K562 (cell line): ENCODE data around the gene SRRM4. TPM values are rescaled to one million over a fixed set of nuclear protein-coding genes. Genes with fewer than 3 reads are reported as not detected.

ENCODE experiments used
- ATAC-seq: fragments of 200-7000 bp; cut with Tn5 transposase; 3 replicates; pipeline ENCODE4 v1.9.1; 2020; ENCODE audit warnings: moderate library complexity
- BruUV-seq: library from RNA; stranded (reverse); fragments of 400-500 nt; replicated peaks from 2 replicates; lab custom pipeline; 2021; lab: Mats Ljungman, UMichigan
- CTCF ChIA-PET: fragments of 300-600 bp; formaldehyde crosslinking; extraction: SDS; loops from one replicate; lab custom pipeline; 2021; ENCODE audit warnings: low intra/inter-chr PET ratio; lab: Yijun Ruan, JAX
- POLR2A ChIA-PET: fragments of 300-600, 350-650 bp; sonication (Branson Sonifier 250); formaldehyde crosslinking; extraction: SDS; loops from one replicate; lab custom pipeline; 2021; ENCODE audit warnings: antibody characterized with exemption, inconsistent platforms; lab: Yijun Ruan, JAX
- DNase-seq, 4 experiments: peaks; one replicate each; pipeline versions ENCODE4 v3.0.0 to v3.0.0-alpha.2; 2011 to 2018; ENCODE audit warnings: low spot score in 3 of 4, mixed read lengths in 3 of 4; ENCODE audit errors: extremely low read depth in 1 of 4
- FAIRE-seq: peaks from 2 replicates; lab custom pipeline; 2011; peaks lifted over from hg19 to GRCh38; lab: Jason Lieb, UNC
- H2AFZ ChIP-seq: 2 replicates; pipeline ENCODE4 v1.6.0; 2011; ENCODE audit warnings: low read depth, low read length, control low read depth, inconsistent platforms
- H3K27ac ChIP-seq: fragments of 200-600 bp; 3 replicates; pipeline ENCODE4 v1.8.0; 2011; ENCODE audit warnings: low read depth, mild to moderate bottlenecking, control low read depth, inconsistent platforms, low read length, moderate library complexity, mixed read lengths; ENCODE audit errors: extremely low read depth
- H3K27me3 ChIP-seq, 2 experiments: fragments of 300-600 bp in 1 of 2; 2 replicates in 1 of 2; 3 replicates in 1 of 2; pipeline versions ENCODE4 v1.6.0 to v1.8.0; 2011; ENCODE audit warnings: inconsistent platforms in 2 of 2, low read length in 2 of 2, mild to moderate bottlenecking in 1 of 2, mixed read lengths in 1 of 2, moderate library complexity in 1 of 2; ENCODE audit not compliant: control insufficient read depth in 2 of 2, insufficient read depth in 2 of 2
- H3K36me3 ChIP-seq: fragments of 300-600 bp; 3 replicates; pipeline ENCODE4 v1.8.0; 2011; ENCODE audit warnings: mild to moderate bottlenecking, low read length, inconsistent platforms; ENCODE audit not compliant: control insufficient read depth, insufficient read depth
- H3K4me1 ChIP-seq, 2 experiments: fragments of 200-600 bp in 1 of 2; replicated peaks in 1 of 2; 2 replicates in 1 of 2; 3 replicates in 1 of 2; pipeline versions ENCODE4 v1.5.1 to v1.8.0; 2011; ENCODE audit warnings: inconsistent platforms in 2 of 2, low read length in 2 of 2, mild to moderate bottlenecking in 1 of 2, mixed read lengths in 1 of 2, moderate library complexity in 1 of 2; ENCODE audit not compliant: control insufficient read depth in 2 of 2, insufficient read depth in 2 of 2
- H3K4me2 ChIP-seq: 2 replicates; pipeline ENCODE4 v1.6.1; 2011; ENCODE audit warnings: low read length, control low read depth, inconsistent platforms, mixed read lengths; ENCODE audit not compliant: insufficient read depth
- H3K4me3 ChIP-seq: fragments of 200-600 bp; sonication (generic), shearing (Covaris generic); 2 replicates; pipeline ENCODE4 v1.5.1; 2016; ENCODE audit warnings: control low read depth, inconsistent platforms
- H3K79me2 ChIP-seq: fragments of 200-600 bp; 3 replicates; pipeline ENCODE4 v1.8.0; 2011; ENCODE audit warnings: low read length, inconsistent platforms; ENCODE audit not compliant: control insufficient read depth, insufficient read depth
- H3K9ac ChIP-seq, 2 experiments: 2 replicates each; pipeline versions ENCODE4 v1.6.0 to v1.6.1; 2011; ENCODE audit warnings: low read depth in 2 of 2, low read length in 2 of 2, control low read depth in 1 of 2, inconsistent platforms in 1 of 2, mild to moderate bottlenecking in 1 of 2, mixed read lengths in 1 of 2; ENCODE audit not compliant: insufficient read depth in 1 of 2
- H3K9me1 ChIP-seq: one replicate; pipeline ENCODE4 v1.6.0; 2011; ENCODE audit warnings: inconsistent platforms, mild to moderate bottlenecking, low read length, moderate library complexity; ENCODE audit not compliant: control insufficient read depth, insufficient read depth
- H3K9me3 ChIP-seq: replicated peaks from 2 replicates; pipeline ENCODE4 v1.5.1; 2011; ENCODE audit warnings: low read depth, low read length, inconsistent platforms; ENCODE audit not compliant: control insufficient read depth, insufficient read depth
- H4K20me1 ChIP-seq: replicated peaks from 2 replicates; pipeline ENCODE4 v1.6.1; 2011; ENCODE audit warnings: low read length, inconsistent platforms, mixed read lengths; ENCODE audit not compliant: control insufficient read depth, insufficient read depth
- BRD4 ChIP-seq: fragments of 200-600 bp; sonication (generic); IDR thresholded peaks from 2 replicates; pipeline ENCODE4 v1.6.1; 2017; ENCODE audit warnings: inconsistent platforms
- CXXC5 ChIP-seq: fragments of 250-450 bp; sonication (Bioruptor Pico); IDR thresholded peaks from 2 replicates; pipeline ENCODE4 v1.8.0; 2022; ENCODE audit warnings: inconsistent platforms, mild to moderate bottlenecking, moderate library complexity
- E2F6 ChIP-seq, 2 experiments: IDR thresholded peaks; 2 replicates each; pipeline ENCODE4 v1.6.1; 2011; ENCODE audit warnings: borderline replicate concordance in 1 of 2, control low read depth in 1 of 2, low read depth in 1 of 2, low read length in 1 of 2, mild to moderate bottlenecking in 1 of 2, mixed read lengths in 1 of 2, moderate library complexity in 1 of 2; ENCODE audit not compliant: insufficient read depth in 1 of 2, insufficient read length in 1 of 2, poor library complexity in 1 of 2, severe bottlenecking in 1 of 2; ENCODE audit errors: extremely low read depth in 1 of 2
- ELK3 ChIP-seq: fragments of 450-650 bp; formaldehyde crosslinking; IDR thresholded peaks from 2 replicates; pipeline ENCODE4 v1.4.0; 2020; ENCODE audit warnings: mild to moderate bottlenecking
- FOXA1 ChIP-seq: fragments of 450-650 bp; IDR thresholded peaks from 2 replicates; pipeline ENCODE4 v1.6.1; 2016; ENCODE audit warnings: mild to moderate bottlenecking, borderline replicate concordance
- HDAC1 ChIP-seq, 2 experiments: fragments of 450-650 bp; IDR thresholded peaks; 2 replicates each; pipeline ENCODE4 v1.6.1; 2016 to 2017; ENCODE audit warnings: inconsistent platforms in 1 of 2, mild to moderate bottlenecking in 1 of 2, moderate library complexity in 1 of 2
- HES1 ChIP-seq: fragments of 450-650 bp; IDR thresholded peaks from 2 replicates; pipeline ENCODE4 v1.6.1; 2016; ENCODE audit warnings: low read depth, mild to moderate bottlenecking, moderate library complexity
- HNRNPL ChIP-seq: fragments of 200-400 bp; formaldehyde crosslinking; IDR thresholded peaks from 2 replicates; pipeline ENCODE4 v1.6.1; 2017; ENCODE audit warnings: low read depth, mild to moderate bottlenecking, low read length
- ILF3 ChIP-seq: fragments of 450-650 bp; IDR thresholded peaks from 2 replicates; pipeline ENCODE4 v1.6.1; 2018; ENCODE audit warnings: antibody characterized with exemption, mild to moderate bottlenecking, moderate library complexity, borderline replicate concordance
- MLX ChIP-seq, 2 experiments: fragments of 450-650 bp in 1 of 2; sonication (generic) in 1 of 2; formaldehyde crosslinking; conservative IDR thresholded peaks; 2 replicates each; pipeline versions ENCODE4 v1.4.0 to v1.8.1; 2020 to 2022; ENCODE audit warnings: mild to moderate bottlenecking in 1 of 2, missing genetic modification reagents in 1 of 2
- MXD1 ChIP-seq: fragments of 250-450 bp; sonication (Bioruptor Pico); IDR thresholded peaks from 2 replicates; pipeline ENCODE4 v1.8.0; 2021; ENCODE audit warnings: borderline replicate concordance, mild to moderate bottlenecking, moderate library complexity; ENCODE audit not compliant: poor library complexity, severe bottlenecking
- RCOR1 ChIP-seq, 2 experiments: IDR thresholded peaks; 2 replicates each; pipeline ENCODE4 v1.6.1; 2012; ENCODE audit warnings: low read depth in 2 of 2, low read length in 2 of 2, borderline replicate concordance in 1 of 2, improper control_type of control experiment in 1 of 2
- SRSF3 ChIP-seq: fragments of 200-400 bp; formaldehyde crosslinking; IDR thresholded peaks from 2 replicates; pipeline ENCODE4 v1.6.1; 2016; ENCODE audit warnings: mild to moderate bottlenecking, low read length, moderate library complexity; ENCODE audit not compliant: insufficient read depth
- WGBS: fragments of 100-300 bp; shearing (Covaris generic); methylation state at CpG from one replicate; pipeline ENCODE4 v1.1.6; 2016; ENCODE audit warnings: low coverage, mixed read lengths; ENCODE audit not compliant: insufficient coverage; ENCODE audit errors: missing lambda C conversion rate; 5-methylcytosine and 5-hydroxymethylcytosine counted together
- in situ Hi-C: fragments of 300-500 bp; cut with MboI; formaldehyde crosslinking; loops from 4 replicates; pipeline ENCODE4 v1.15.0; 2018; ENCODE audit warnings: inconsistent platforms, mixed read lengths
- intact Hi-C: fragments of 100-400 bp; cut with micrococcal nuclease; formaldehyde crosslinking; loops from 2 replicates; pipeline ENCODE4 v1.14.2; 2022
- polyA plus RNA-seq, 8 experiments: library from polyadenylated mRNA; depleted of rRNA in 4 of 8; stranded (reverse) in 5 of 8; unstranded in 3 of 8; fragments of >200 nt; fragmentation: Nextera tagmentation in 2 of 8; fragmentation: Illumina TruSeq in 1 of 8; extraction: Ambion mirVana in 2 of 8; extraction: Trizol in 1 of 8; gene quantifications; 2 replicates each; pipeline versions ENCODE4 v1.2.1 to v1.2.3, GENCODE V29; 2011 to 2014; ENCODE audit warnings: inconsistent platforms in 1 of 8, missing spikeins in 1 of 8
- total RNA-seq, 7 experiments: library from RNA; depleted of rRNA in 6 of 7; stranded (reverse); fragments of >200 nt in 6 of 7; fragmentation: Illumina TruSeq in 2 of 7; extraction: Trizol in 2 of 7; gene quantifications; 2 replicates each; pipeline versions ENCODE4 v1.2.1 to v1.2.3, GENCODE V29; 2011 to 2021; ENCODE audit warnings: low replicate concordance in 1 of 7

The SRRM4 gene
- total and polyA plus RNA-seq, 9 of the 15 experiments (the other 6 are each of a cell fraction or from before 2014, with no cell fraction given) = not detected

- no peak for TF ChIP-seq FOXA1
- TF ChIP-seq BRD4 = no peak
- TF ChIP-seq ELK3 (CRISPR knock-in tag) = no peak
- TF ChIP-seq E2F6 (IDR thresholded peaks at IDR 0.05; ENCODE audit: borderline replicate concordance in 1 of 2, extremely low read depth in 1 of 2, insufficient read depth in 1 of 2, insufficient read length in 1 of 2, low read depth in 1 of 2, low read length in 1 of 2, poor library complexity in 1 of 2, severe bottlenecking in 1 of 2) = no peak
- no peak for TF ChIP-seq RCOR1 (IDR thresholded peaks at IDR 0.05; ENCODE audit: borderline replicate concordance in 1 of 2, low read depth in 2 of 2, low read length in 2 of 2)
- no peak for TF ChIP-seq CXXC5
Measured at GRCh38 chr12:119134284-119135072, 153.1 kb downstream of the SRRM4 start (continued).

- no peak overlapping the region for H2AFZ ChIP-seq
- peaks cover 2% of the 10 kb centered on the region for H3K9me1 ChIP-seq
- no TSS peak for BruUV-seq
- no peaks in the 10 kb centered on the region for H3K4me1 ChIP-seq
- no peak overlapping the region for H3K9ac ChIP-seq
- FAIRE-seq (no peak), DNase-seq (no peak), ATAC-seq (no peak)
- H3K4me3 ChIP-seq = no peak overlapping the region
- H3K36me3 ChIP-seq = no peaks in the 10 kb centered on the region
- in situ Hi-C loops (no loop called here), intact Hi-C loops (no loop called here)
- H3K9me3 ChIP-seq = no peaks in the 10 kb centered on the region
- no peak overlapping the region for H3K27ac ChIP-seq
- no peaks in the 10 kb centered on the region for H3K27me3 ChIP-seq
- H4K20me1 ChIP-seq = no peaks in the 10 kb centered on the region
- ChIA-PET CTCF (no interaction called here), POLR2A (no interaction called here)
- WGBS = 0% methylated on average over 4 of the region's 4 CpGs
- no peak overlapping the region for H3K4me2 ChIP-seq
- H3K79me2 ChIP-seq = no peaks in the 10 kb centered on the region
- TF ChIP-seq HDAC1 (IDR thresholded peaks at IDR 0.05) = no peak
- TF ChIP-seq ILF3 = no peak
- TF ChIP-seq HES1 = no peak
- no peak for TF ChIP-seq MLX (CRISPR knock-in tag; conservative IDR thresholded peaks at IDR 0.05)
- no peak for TF ChIP-seq SRSF3
- TF ChIP-seq HNRNPL = no peak
- TF ChIP-seq MXD1 (CRISPR knock-in tag) = no peak
Measured at GRCh38 chr12:119136811-119137410, 155.6 kb downstream of the SRRM4 start.
